Esophagus muscularis mucosa (tissue), 3 donors: ENCODE measurements around the gene COG1.

ENCODE experiments used
- CTCF ChIP-seq, 3 experiments: fragments of 200-600 bp in 2 of 3; fragments of 450-650 bp in 1 of 3; sonication (generic) in 2 of 3; IDR thresholded peaks; one replicate each; pipeline ENCODE4 v1.5.1; 2017 to 2019; ENCODE audit warnings: antibody characterized with exemption in 3 of 3, mild to moderate bottlenecking in 2 of 3, moderate library complexity in 1 of 3
- EP300 ChIP-seq: sonication (generic); formaldehyde crosslinking; IDR thresholded peaks from one replicate; pipeline ENCODE4 v1.6.1; 2017; ENCODE audit warnings: antibody characterized with exemption

- TF ChIP-seq CTCF (IDR thresholded peaks at IDR 0.05) (no peak), EP300 (no peak)
These were observed 16.6 kb downstream of the COG1 start for GRCh38 chr17:73209436-73209835.
